GM21825 (cell line): ENCODE results near the gene SPTBN5.

Experiments
- ATAC-seq: cut with Tn5 transposase; IDR thresholded peaks from one replicate; pipeline ENCODE4 v1.9.1; 2021; ENCODE audit warnings: mild to moderate bottlenecking, moderate library complexity; ENCODE audit not compliant: unreplicated experiment

Gene SPTBN5

DNA sequence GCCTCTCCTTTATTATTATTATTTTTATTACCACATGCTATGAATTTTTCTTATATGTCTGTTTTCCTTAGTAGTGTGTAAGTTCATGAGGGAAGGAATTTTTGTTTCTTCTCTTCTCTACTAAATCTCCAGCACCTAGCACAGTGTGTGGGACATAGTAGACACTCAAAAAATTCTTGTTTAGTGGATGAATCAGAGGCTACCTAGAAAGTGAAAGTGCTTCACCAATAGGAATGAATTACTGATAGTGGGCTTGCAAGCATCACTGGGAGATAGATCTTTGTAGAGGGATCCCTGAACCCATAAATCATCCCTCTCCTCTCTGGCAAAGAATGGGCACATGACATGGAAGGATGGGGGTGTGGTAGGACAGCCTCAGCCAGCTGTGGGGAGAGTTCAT is 8.5 kb downstream of the SPTBN5 start:
- no peak for ATAC-seq

DNA sequence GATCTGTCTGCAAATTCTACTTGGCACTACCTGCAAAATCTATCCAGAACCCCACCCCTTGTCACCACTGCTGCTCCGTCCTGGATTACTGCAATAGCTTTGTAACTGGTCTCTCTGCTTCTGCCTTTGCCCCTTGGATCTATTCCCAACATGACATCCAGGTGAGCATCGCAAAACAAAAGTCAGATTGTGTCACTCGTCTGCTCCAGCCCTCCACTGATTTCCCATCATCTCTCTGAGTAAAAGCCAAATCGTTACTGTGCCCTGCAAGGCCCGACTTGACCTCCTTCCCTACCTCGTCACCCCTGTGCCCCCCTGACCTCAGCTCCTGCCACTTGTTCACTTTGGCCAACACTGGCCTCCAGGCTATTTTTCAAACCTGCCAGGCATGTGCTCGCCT is 9.4 kb downstream of the SPTBN5 start:
- ATAC-seq, result no peak

DNA sequence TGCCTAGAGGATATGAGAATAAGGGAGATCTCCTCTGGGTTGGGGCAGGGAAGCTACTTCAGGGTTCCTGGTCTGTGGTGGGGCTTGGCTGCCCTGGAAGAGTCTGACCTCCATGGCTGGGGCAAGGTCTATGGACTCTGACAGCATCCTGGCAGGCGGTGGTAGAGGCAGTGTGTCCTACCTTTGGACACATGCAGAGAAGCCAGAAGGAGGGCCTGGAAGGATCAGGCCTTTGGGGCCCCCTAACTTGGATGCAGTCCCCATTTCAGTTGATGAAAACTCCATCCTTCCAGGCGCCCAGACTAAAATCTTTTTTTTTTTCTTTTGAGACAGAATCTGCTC is 10.4 kb downstream of the SPTBN5 start:
- ATAC-seq, result no peak

DNA sequence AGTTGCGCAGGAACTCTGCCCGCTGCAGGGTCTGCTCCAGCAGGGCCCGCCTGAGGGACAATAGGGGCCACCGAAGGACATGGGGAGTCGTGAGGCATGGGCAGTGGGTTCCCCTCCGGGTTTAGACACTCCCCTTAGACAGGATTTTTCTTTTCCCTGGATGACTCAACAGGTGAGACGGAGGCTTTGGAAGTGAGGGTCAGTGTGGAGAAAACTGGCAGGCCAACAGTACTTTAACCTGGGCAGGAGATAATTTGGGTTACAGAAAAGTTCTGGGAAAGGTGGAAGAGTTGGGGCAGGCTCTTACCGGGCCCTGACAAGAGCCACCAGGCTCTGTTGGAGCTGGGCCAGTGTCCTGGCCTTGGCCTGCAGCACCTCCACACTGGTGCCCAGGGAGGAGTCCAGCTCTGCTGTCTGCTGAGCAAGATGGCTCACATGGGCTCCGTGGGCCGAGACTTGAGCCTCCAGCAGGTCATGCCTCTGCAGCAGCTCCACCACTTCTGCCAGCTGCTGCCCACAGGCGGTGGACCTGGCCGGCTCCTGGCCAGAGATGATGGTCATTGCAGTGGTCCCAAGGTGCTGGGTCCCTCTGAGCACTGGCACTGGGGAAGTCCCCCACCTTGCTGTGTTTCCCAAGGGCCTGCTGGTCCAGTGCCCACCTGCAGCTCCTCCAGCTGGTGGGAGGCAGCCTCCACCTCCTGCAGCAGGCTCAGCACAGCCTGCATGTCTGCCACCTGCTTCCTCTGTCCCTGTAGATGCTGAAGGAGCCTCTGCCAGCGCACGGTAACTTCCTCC is 11.0 kb downstream of the SPTBN5 start:
- ATAC-seq, result no peak

DNA sequence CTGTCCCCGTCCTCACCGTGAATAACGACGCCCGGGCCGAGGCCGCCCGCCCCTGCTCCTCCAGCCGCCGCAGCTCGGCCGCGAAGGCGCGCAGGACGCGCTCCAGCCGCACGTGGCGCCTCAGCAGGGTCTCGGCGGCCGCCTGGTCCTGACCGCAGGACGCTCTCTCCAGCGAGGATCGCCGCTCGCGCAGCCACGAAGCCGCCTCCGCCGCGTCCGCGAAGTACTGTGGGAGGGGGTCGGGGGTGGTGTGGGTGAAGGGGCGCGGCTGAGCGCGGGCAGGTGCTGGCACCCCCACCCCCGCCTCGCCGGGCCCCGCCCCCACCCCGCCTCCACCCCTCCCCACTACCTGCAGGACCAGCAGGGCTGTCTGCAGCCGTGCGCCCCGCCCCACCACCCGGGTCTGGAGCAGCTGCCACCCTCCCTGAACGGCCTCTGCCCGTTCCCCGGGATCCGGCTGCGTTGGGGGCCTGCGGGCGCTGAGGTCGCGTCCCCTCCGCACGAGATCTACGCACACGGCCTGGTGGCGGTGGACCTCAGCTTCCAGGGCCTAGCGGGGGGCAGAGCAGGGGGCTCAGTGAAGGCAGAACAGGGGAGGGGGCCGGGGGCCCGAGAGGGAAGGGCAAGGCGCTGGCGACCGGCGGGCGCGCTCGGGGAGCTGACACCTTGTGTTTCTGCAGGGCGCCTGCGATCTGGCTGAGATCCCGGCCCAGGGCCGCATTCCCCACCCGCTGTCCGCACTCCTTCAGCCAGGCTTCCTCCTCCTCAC is 11.7 kb downstream of the SPTBN5 start:
- ATAC-seq, result no peak

DNA sequence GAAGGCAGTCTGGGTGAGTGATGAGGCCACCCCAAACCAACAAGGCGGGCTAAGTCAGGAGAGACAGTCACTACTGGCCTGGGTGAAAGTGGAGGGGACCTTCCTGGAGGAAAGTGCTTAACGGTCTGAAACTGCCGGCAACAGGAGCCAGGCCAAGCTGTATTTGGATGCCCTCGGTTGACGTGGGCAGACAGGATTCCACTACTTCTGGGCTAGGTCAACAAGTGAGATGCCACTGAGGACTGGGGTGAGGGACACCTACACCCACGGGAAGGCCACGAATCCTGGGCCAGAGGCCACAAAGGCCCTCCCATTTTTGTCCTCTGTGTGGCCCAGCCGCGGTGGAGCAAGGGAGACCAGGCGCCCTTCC is 12.3 kb downstream of the SPTBN5 start:
- ATAC-seq, result no peak

DNA sequence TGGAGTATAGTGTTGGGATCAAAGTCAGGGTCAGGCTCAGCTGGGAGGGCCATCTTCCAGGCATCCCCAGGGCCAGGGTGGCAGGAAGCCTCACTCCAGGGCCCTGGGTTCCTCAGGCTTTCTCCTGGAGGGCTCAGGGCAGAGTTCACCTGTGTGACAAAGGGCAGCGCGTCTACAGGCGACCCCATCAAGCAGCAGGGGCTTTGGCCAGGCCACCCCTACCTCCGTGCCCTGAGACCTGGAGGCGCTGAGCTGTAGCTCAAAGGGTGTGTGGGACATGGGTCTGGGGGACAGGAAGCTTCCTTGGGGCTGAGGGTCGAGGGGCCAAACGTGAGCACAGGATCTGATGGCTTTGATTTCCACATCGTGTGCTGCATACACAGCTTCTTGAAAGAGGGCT is 12.8 kb downstream of the SPTBN5 start:
- no peak for ATAC-seq

DNA sequence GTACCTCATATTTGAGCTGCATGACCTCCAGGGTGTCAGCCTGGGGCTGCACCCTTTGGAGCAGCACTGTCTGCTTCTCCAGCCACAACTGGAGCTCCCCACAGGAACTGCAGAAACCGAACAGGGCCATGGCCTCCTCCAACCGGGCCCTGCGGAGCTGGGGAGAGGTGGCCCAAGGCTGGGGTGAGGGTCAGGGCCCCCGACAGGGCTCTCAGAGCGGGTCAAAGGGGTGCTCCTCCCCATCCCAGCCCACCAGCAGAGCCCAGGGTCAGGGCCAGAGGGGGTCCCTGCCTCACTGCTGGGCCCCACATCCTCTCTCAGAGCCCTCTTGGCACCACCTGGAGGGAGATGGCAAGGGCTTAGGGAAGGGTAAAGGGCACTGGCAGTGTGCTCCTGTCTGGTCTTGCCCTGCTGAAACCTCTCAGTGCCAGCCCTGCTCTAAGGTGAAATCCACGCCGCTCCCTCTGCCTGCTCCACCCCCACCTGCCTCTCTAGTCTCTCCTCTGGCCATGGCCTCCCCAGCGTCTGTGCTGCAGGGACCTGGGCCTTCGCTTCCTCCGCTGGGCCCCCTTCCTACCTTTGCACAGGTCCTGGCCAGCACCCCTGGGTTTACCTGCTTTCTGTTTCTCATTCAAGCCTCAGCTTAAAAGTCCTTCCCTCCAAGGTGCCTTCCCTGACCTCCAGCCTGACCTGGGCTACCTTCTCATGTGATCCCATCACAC is 13.5 kb downstream of the SPTBN5 start:
- ATAC-seq, result no peak

DNA sequence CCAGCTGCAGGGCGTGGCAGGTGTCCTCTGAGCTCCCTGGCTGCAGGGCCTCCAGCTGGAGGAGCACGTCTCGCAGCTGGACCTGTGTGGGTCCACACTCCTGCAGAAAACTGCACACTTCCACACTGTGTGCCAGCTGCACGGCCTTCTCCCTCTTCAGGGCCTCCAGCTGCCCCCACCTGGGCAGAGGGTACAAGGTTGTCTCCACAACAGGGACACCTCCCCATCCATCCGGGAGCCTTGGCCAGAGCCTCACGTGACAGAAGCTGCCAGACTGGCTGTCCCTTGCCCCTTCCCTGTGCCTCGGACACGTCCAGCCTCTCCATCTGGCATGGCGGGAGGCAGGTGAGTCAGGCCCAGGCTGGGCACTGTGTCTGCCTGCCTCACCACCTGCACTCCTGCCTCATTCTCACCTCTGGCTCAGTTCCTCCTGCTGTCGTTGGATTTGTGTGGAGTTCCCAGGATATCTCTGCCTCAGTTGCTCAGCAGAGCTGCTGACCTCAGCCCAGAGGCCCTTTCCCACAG is 14.5 kb downstream of the SPTBN5 start:
- ATAC-seq, result no peak

DNA sequence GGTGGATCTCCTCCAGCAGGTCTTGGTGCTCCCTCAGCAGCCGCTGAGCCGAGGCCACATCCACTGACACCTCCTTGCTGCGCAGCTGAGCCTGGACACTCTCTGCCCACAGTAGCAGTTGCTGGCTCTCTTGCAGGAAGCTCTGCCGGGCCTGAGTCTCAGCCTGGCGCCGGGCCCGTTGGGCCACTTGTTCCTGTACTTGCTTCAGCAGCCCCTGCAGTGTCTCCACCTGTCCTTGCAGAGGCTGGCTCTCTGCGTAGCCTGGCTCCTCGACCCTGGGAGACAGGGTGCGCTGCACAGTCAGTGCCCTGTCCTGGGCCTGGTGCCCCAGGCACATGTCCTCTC is 15.5 kb downstream of the SPTBN5 start:
- no peak for ATAC-seq

DNA sequence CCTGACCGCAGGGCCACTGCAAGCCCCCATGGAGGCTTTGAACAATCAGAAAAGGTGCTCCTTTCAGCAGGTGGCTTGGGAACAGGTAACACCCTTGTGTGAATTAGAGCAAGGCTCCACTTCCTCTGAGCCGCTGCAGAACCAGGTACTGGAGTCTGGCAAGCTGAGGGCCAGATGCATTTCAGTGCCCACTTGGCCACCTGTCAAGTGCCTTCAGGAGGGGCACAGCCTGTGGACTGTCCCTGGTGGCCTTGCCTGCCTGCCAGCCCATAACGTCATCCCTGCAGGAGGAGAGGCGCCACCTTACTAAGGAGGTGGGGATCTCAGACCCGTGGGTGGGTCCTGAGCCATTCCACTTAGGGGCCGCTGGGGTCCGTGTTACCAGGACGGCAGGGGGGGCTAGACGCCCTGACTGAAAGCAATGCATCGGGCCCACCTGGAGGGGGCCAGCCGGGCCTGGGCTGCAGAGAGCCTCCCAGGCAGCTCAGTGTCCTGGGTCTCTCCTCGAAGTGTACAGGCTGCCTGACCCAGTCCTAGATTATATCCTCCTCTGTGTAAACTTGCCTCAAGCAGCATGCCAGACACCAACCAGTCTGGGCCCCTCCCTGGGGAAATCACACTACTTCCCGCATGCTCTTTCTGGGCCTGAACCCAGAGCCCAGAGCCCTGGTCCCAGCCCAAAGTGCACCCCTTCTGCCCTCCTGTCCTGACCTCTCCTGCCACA is 16.1 kb downstream of the SPTBN5 start:
- ATAC-seq, result no peak

DNA sequence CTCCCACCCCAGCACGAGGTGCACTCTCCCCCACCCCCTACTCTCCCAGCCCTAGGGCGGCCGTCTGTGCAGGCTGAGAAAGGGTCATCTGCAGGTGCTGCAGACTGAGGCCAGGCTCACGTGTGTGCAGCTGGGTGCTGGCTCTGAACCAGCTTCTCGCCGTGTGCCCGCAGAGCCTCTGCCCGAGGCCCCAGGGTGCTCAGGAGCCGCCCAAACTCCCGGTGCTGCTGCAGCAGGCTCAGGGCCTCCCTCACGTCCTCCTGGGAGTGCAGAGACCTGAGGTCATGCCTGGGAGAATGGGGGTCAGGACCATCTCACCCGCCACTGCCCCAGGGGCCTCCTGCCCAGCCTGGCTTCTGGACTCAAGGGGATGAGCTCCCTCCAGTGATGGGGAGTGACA is 17.2 kb downstream of the SPTBN5 start:
- no peak for ATAC-seq

DNA sequence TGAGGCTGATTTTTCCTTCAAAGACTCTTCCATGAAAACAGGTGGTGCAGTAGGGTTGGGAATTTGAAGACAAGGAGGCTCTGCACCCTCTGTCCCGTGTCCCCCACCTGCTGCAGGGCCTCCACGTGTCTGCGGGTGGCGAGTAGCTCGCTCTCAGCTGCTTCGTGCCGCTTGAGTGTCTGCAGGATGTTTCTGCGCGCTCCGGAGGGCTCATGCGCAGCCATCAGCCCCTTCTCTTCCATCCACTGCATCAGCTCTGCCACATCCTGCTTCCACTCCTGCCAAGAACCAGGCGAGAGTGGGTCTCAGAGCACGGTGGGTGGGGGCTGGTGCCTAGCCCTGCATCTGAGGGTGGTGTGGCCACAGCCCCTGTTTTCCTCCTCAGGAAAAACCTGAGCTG is 17.8 kb downstream of the SPTBN5 start:
- ATAC-seq, result no peak

DNA sequence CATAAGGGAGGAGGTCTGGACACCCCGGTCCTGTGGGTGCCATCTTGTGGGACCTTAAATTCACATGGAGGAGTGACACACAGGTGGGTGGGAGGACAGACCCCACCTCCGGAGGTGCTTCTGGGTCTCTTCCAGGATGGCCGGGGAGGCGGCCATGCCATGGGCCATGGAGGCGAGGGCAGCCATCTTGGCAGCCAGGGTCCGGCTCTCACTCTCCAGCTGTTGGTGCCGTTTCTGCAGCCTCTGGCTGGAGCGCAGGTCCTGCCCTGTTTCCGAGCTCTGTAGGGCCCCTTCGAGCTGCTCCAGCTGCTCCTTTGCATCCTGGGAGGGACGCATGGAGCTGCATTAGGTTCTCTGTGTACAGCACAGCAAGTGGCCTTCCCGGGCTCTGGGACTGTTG is 19.1 kb downstream of the SPTBN5 start:
- ATAC-seq, result no peak

DNA sequence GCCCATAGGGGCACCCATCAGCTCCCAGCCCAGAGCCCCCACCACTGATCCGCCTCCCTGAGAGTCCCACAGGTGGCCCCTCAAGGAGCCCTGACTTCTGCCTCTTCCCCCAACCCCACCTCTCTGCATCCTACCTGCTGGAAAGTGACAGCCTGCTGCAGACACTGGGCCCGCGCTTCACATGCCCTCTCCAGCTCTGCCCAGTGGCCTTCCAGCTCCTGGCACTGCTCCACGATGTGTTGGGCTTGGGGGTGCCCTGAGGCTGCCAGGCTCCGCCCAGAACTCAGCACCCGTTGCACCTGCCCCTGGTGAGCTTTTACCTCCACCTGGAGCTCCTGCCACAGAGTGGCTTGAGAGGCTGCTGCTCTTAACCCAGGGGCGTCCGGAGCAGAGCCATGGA is 20.1 kb downstream of the SPTBN5 start:
- ATAC-seq, result no peak

DNA sequence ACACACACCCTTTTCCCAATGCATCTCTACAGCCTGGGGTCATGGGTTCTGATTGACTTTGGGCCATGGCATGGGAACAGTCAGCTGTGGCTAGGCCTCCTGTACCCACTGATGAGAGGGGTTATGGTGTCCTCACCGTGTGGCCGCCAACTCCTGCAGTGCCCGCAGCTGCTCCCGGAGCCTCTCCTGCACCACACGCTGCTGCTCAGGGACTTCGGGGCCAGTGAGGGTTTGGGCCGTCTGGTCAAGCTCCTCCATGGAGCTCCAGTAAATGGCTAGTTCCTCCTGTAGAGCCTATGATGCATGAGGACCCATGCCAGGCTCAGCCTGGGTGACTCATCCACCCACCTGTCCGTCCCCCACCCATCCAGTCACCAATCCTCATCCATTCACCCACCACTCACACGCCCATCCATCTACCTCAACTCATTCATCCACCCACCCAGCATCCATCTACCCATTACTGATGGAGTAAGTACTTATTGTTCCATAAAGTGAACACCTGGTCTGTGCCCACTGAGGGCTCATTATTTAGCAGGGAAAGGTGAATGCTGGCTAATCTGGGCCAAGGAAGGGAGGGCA is 21.6 kb downstream of the SPTBN5 start:
- no peak for ATAC-seq

DNA sequence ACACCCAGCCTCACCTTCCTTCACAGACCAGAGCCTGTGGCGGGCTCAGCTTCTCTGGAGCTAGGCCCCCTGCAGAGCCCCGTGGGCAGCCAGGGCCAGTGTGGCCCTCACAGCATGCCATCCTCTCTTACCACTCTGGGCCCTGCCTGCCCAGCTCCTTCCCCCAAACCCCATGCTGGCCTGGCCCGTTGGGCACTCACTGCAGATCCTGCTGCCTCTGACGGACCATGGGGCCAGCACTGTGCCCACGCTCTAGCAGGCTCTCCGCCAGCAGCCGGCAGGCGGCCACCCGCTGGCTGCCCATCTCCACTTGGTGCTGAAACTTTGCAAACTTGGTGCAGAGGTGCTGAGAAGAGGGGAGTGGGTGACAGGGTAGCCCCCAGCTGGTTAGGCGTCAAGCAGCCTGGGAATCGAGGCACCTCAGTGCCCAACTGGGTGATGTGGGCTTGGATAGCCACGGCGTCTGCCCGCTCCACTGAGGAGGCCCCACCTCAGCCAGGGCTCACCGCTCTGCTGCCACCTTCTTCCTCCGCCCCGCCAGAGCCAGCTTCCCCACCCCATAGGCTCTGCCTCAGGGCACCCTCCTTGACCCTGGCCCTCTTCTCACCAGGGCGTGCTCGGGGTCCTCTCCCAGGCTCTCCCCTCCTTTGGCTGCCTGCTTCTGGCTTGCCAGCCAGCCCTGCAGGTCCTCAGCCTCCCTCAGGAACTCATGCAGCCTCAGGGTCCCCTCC is 22.5 kb downstream of the SPTBN5 start:
- no peak for ATAC-seq

DNA sequence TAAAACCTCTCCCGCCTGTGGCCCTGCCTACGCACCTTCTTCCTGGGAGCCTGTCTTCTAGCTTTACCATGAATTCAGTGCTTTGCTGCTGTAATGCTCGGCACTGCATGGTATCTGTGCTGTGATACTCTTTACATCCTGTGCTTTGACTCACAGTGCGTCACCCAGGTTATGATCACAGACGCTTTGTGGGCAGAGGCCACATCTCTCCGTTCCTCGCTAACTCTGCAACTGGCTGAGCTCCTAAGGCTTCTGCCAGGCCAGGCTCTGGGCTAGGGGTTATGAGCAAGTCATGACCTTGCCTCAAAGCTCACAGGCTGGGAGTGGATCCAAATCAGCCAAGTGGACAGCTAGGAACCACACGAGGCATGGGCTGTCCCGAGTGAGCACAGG is 23.2 kb downstream of the SPTBN5 start:
- ATAC-seq, result no peak

DNA sequence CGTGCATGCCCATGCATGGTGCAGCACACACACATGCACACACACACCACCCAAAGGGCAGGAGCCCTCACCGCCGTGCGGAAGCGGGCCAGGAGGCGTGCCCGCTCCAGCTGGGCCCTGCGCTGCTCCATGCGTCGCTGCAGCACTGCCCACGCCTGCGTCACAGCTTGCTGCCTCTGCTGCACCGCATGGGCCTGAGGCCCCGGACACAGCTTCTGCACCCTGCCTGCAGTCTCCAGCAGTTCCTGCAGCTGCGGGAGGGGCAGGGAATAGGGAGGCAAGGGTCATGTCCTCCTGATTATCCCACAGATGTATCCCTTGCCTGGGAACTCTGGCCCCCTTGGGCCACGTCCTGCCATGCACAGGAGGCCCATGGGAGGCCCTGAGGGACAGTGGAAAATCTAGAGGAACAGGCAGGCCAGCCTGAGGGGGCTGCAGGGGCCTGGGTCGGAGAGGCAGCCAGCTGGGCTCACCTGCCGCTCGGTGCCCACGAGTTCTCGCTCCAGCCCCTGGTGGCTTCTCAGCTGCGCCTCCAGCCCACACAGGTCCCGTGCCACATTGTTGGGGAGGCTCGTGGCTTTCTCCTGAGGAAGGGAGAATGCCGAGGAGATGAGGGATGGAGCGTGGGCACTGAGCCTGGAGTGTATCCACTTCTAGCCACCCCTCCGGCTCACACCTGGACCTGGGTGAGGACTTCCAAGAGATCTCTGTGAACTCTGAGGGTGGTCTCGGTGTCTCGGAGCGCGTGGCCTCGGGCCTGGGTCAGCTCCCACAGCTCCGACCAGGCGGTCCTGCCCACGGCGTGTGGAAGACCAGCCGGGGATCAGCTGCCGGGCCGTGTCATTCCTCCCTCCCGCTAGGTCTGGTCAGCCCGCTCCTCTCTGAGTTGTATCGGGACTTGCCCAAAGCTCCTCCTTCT is 23.8 kb downstream of the SPTBN5 start:
- no peak for ATAC-seq
